Stimulated activated CD4-positive, alpha-beta T cell treated with anti-CD3 and anti-CD28 coated beads, Interleukin-15, amount 100 ng/mL, for 1 hour (primary cell): ENCODE data around the gene PEAK1.

Experiments
- DNase-seq, 2 donors: peaks; one replicate each; pipeline ENCODE4 v3.0.0-alpha.2; 2020; ENCODE audit warnings: low read depth in 1 of 2, low spot score in 1 of 2

Gene PEAK1

GRCh38 chr15:77402740-77403379, 17.0 kb downstream of the PEAK1 start:
- DNase-seq = no peak

- no peak for DNase-seq
Measured at GRCh38 chr15:77400258-77400657, 19.6 kb downstream of the PEAK1 start.

- DNase-seq = no peak
Measured at GRCh38 chr15:77398927-77399326, 21.0 kb downstream of the PEAK1 start.

- no peak for DNase-seq
Measured at GRCh38 chr15:77396692-77397091, 23.2 kb downstream of the PEAK1 start.

GRCh38 chr15:77395013-77395774, 24.7 kb downstream of the PEAK1 start:
- no peak for DNase-seq

GRCh38 chr15:77393471-77393840, 26.4 kb downstream of the PEAK1 start:
- no peak for DNase-seq

- DNase-seq = no peak
Measured at GRCh38 chr15:77392762-77393470, 27.0 kb downstream of the PEAK1 start.

- DNase-seq = no peak
Measured at GRCh38 chr15:77391372-77391951, 28.4 kb downstream of the PEAK1 start.

GRCh38 chr15:77387365-77388105, 32.4 kb downstream of the PEAK1 start:
- no peak for DNase-seq

GRCh38 chr15:77386626-77387025, 33.3 kb downstream of the PEAK1 start:
- no peak for DNase-seq

- DNase-seq = no peak
Measured at GRCh38 chr15:77384589-77385359, 35.1 kb downstream of the PEAK1 start.

- DNase-seq = no peak
Measured at GRCh38 chr15:77384086-77384485, 35.8 kb downstream of the PEAK1 start.

GRCh38 chr15:77380033-77380432, 39.9 kb downstream of the PEAK1 start:
- no peak for DNase-seq

- DNase-seq = no peak
Measured at GRCh38 chr15:77376770-77377169, 43.1 kb downstream of the PEAK1 start.

- no peak for DNase-seq
Measured at GRCh38 chr15:77375133-77375532, 44.8 kb downstream of the PEAK1 start.

- DNase-seq = no peak
Measured at GRCh38 chr15:77373441-77373840, 46.5 kb downstream of the PEAK1 start.

GRCh38 chr15:77371850-77372563, 47.9 kb downstream of the PEAK1 start:
- no peak for DNase-seq

- no peak for DNase-seq
Measured at GRCh38 chr15:77370580-77370979, 49.3 kb downstream of the PEAK1 start.

GRCh38 chr15:77369168-77369567, 50.7 kb downstream of the PEAK1 start:
- DNase-seq = no peak

- DNase-seq = no peak
Measured at GRCh38 chr15:77367631-77368030, 52.3 kb downstream of the PEAK1 start.
